NB4 (cell line): ENCODE data around the gene ZNF524.

ENCODE experiments used
- MYC ChIP-seq: IDR thresholded peaks from 2 replicates; pipeline ENCODE4 v1.6.1; 2011; ENCODE audit warnings: low read depth, low read length
- POLR2A ChIP-seq: IDR thresholded peaks from 2 replicates; pipeline ENCODE4 v1.6.1; 2011; ENCODE audit warnings: mild to moderate bottlenecking; ENCODE audit not compliant: insufficient read length; ENCODE audit errors: extremely low read depth
- TF ChIP-seq, protein P1 (sequence below): IDR thresholded peaks from one replicate; pipeline ENCODE4 v1.5.1; 2012; ENCODE audit warnings: low read depth, low read length

DNA sequence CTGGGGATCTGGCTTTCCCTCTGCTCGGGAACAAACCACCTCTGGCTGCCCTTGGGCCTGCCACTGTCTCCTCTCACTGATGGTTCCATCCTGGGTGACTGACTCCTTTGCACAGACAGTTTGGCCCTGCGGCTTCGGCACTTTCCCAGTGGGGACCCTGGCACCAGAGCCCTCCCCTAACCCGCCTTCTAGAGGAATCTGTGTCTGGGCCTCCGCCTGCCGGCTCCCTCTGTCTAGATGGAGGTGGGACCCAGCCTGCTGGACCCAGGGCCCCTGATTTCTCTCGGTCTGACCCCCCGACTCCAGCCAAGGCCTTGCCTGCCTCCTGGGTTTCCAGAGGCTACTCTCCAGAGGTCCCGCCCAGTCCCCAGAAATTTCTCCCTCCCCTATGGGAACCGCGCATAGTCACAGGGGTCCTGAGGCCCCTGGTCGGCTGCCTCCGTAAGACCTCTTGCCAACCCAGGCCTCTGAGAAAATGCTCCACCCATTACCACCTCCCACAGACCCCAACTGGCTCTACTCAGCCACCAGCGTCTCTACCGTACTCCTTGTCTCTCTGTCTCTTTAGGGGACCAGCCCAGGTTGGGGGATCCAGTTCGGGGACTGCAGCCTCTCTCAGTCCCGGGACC is 50.6 kb downstream of the ZNF524 start:
- TF ChIP-seq POLR2A (no peak), MYC (no peak)
- TF ChIP-seq, protein P1, sequence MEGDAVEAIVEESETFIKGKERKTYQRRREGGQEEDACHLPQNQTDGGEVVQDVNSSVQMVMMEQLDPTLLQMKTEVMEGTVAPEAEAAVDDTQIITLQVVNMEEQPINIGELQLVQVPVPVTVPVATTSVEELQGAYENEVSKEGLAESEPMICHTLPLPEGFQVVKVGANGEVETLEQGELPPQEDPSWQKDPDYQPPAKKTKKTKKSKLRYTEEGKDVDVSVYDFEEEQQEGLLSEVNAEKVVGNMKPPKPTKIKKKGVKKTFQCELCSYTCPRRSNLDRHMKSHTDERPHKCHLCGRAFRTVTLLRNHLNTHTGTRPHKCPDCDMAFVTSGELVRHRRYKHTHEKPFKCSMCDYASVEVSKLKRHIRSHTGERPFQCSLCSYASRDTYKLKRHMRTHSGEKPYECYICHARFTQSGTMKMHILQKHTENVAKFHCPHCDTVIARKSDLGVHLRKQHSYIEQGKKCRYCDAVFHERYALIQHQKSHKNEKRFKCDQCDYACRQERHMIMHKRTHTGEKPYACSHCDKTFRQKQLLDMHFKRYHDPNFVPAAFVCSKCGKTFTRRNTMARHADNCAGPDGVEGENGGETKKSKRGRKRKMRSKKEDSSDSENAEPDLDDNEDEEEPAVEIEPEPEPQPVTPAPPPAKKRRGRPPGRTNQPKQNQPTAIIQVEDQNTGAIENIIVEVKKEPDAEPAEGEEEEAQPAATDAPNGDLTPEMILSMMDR, result no peak
